A673 (cell line): ENCODE data around the gene OR6C76. TPM values are rescaled to one million over a fixed set of nuclear protein-coding genes. Genes with fewer than 3 reads are reported as not detected.
"Not testable (repeated sequence)": the region's sequence is repeated elsewhere in the genome, so short reads cannot be mapped to it uniquely, and the experiment has no call there.

Experiments used
- BruUV-seq: library from RNA; stranded (reverse); fragments of 400-500 nt; replicated peaks from 2 replicates; lab custom pipeline; 2021; lab: Mats Ljungman, UMichigan
- CTCF ChIA-PET: fragments of 300-600 bp; sonication (Branson Sonifier 250); formaldehyde crosslinking; loops from one replicate; lab custom pipeline; 2022; ENCODE audit warnings: antibody characterized with exemption; lab: Charles Lee
- POLR2A ChIA-PET: fragments of 300-600 bp; sonication (Branson Sonifier 250); formaldehyde crosslinking; loops from one replicate; lab custom pipeline; 2022; ENCODE audit warnings: antibody characterized with exemption; ENCODE audit not compliant: low non-redundant PET; lab: Charles Lee
- DNase-seq: peaks from one replicate; pipeline ENCODE4 v3.0.0-alpha.2; 2015; ENCODE audit warnings: low spot score
- H3K27ac ChIP-seq: fragments of 200-600 bp; sonication (generic); 2 replicates; pipeline ENCODE4 v1.5.1; 2016; ENCODE audit warnings: mixed run types, low read depth, mild to moderate bottlenecking, mixed read lengths, antibody characterized with exemption, low read length; ENCODE audit not compliant: poor library complexity, severe bottlenecking
- H3K27me3 ChIP-seq: fragments of 200-600 bp; sonication (generic); replicated peaks from 2 replicates; pipeline ENCODE4 v1.6.1; 2017; ENCODE audit warnings: mixed run types, low read depth, mild to moderate bottlenecking, mixed read lengths, antibody characterized with exemption, low read length; ENCODE audit not compliant: insufficient read depth, poor library complexity
- H3K36me3 ChIP-seq: fragments of 200-600 bp; sonication (generic); 2 replicates; pipeline ENCODE4 v1.6.1; 2016; ENCODE audit warnings: mixed run types, mild to moderate bottlenecking, mixed read lengths, antibody characterized with exemption, low read length; ENCODE audit not compliant: insufficient read depth, poor library complexity, severe bottlenecking
- H3K4me1 ChIP-seq: fragments of 200-600 bp; sonication (generic); 2 replicates; pipeline ENCODE4 v1.6.1; 2017; ENCODE audit warnings: mixed run types, mild to moderate bottlenecking, mixed read lengths, antibody characterized with exemption, low read length; ENCODE audit not compliant: insufficient read depth, poor library complexity, severe bottlenecking
- H3K4me3 ChIP-seq: fragments of 200-600 bp; sonication (generic); 2 replicates; pipeline ENCODE4 v1.5.1; 2016; ENCODE audit warnings: low read depth, mixed run types, mild to moderate bottlenecking, mixed read lengths, low read length; ENCODE audit not compliant: poor library complexity, severe bottlenecking
- H3K9me3 ChIP-seq: fragments of 200-600 bp; sonication (generic); 2 replicates; pipeline ENCODE4 v1.6.1; 2016; ENCODE audit warnings: mixed run types, low read depth, mild to moderate bottlenecking, mixed read lengths, antibody characterized with exemption, low read length; ENCODE audit not compliant: poor library complexity, severe bottlenecking
- EZH2 ChIP-seq: fragments of 200-600 bp; sonication (generic); IDR thresholded peaks from 2 replicates; pipeline ENCODE4 v1.6.1; 2017; ENCODE audit warnings: borderline replicate concordance, low read depth, mild to moderate bottlenecking, mixed read lengths, antibody characterized with exemption, low read length; ENCODE audit not compliant: poor library complexity, severe bottlenecking
- intact Hi-C: fragments of 100-400 bp; cut with micrococcal nuclease; formaldehyde crosslinking; loops from one replicate; pipeline ENCODE4 v1.10.0; 2022; ENCODE audit not compliant: unreplicated experiment
- total RNA-seq: library from RNA; stranded (reverse); gene quantifications from 2 replicates; pipeline ENCODE4 v1.2.3, GENCODE V29; 2021
- TF ChIP-seq, protein P1 (sequence below): fragments of 300-800, 200-600 bp; sonication (generic); conservative IDR thresholded peaks from 2 replicates; pipeline ENCODE4 v1.5.1; 2017; ENCODE audit warnings: low read depth, mild to moderate bottlenecking, antibody characterized with exemption, low read length, moderate library complexity, mixed read lengths

The OR6C76 gene
- total RNA-seq, 1 experiment from 2014 or later: not detected

DNA sequence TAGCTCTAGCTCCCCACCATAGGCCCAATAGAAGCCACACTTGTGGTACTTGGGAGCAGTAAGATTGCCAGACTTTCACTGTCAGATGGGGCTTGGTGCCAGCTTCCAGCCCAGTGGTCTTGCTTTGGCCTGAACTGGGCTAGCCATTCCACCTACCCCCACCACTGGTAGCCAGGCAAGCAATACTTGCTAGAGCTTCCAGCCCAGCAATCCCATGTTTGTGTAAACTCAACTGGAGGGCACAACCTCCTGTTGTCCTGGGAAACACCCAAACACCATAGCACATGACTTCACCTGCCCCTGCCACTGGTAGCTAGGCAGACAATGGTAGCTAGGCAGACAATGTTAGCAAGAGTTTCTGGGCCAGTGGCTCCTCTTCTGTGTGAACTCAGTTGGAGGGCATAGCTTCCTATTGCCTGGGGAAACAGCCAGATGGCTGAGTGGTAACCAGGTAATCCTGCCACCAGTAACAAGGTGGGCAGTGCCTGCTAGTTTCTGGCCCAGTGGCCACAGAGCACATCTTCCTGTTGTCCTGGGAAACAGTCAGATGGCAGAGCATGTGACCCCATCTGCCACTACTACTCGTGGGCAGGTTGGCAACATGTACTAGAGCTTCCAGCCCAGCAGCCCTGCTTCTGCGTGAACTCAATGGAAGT, 5.6 kb upstream of the OR6C76 start:
- POLR2A ChIA-PET: no interaction called here

DNA sequence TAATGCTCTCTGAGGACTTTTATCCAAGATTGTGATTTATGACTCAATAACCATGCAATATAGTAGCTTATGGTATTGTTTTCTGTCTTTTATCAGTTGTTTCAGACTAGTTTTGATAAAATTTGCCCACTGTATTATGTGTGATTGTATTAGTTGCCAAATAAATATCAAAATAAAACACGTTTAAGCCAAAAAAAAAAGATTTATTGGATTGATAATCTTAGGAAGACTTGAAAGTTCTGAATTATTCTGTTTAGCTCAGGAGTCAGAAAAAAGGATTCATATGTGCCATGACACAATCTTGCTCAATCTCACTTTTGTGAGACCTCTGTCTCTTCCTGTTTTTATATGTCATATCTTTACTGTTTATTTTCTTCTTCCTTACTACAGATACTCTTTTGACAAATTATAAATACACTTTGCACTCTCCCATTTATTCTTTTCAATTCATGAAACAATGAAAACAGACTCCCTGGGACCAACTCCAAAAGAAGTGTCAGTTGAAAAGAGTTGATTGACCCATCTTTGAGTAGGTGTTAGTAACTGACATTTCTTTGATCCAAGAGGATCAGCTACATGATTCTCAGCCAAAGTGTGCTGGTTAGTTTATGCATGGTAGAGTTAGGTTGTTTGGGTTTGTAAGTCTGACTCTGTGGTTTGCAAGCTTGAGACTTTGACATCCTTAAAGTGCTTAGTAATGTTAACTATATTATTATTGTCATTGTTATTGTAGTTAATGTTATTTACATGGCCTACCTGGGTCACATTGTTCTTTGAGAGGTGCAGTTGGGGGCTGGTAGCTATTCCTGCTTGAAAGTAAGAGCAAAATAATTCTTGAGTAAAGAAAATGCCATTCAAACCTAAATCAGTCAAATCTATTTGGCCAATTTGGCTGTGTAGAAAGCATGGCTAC, 2.5 kb downstream of the OR6C76 start:
- POLR2A ChIA-PET: no interaction called here
- no peak overlapping the region for H3K27ac ChIP-seq
- H3K27me3 ChIP-seq: peaks cover 14% of the 10 kb centered on the region
- intact Hi-C loops: no loop called here
- no TSS peak for BruUV-seq
- H3K4me1 ChIP-seq: no peaks in the 10 kb centered on the region
- TF ChIP-seq, protein P1, sequence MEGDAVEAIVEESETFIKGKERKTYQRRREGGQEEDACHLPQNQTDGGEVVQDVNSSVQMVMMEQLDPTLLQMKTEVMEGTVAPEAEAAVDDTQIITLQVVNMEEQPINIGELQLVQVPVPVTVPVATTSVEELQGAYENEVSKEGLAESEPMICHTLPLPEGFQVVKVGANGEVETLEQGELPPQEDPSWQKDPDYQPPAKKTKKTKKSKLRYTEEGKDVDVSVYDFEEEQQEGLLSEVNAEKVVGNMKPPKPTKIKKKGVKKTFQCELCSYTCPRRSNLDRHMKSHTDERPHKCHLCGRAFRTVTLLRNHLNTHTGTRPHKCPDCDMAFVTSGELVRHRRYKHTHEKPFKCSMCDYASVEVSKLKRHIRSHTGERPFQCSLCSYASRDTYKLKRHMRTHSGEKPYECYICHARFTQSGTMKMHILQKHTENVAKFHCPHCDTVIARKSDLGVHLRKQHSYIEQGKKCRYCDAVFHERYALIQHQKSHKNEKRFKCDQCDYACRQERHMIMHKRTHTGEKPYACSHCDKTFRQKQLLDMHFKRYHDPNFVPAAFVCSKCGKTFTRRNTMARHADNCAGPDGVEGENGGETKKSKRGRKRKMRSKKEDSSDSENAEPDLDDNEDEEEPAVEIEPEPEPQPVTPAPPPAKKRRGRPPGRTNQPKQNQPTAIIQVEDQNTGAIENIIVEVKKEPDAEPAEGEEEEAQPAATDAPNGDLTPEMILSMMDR: no peak
- no peak for TF ChIP-seq EZH2
- DNase-seq: no peak
- no peaks in the 10 kb centered on the region for H3K9me3 ChIP-seq
- CTCF ChIA-PET: no interaction called here
- no peaks in the 10 kb centered on the region for H3K36me3 ChIP-seq
- no peak overlapping the region for H3K4me3 ChIP-seq

More for the DNA sequence above, 5.6 kb upstream of the OR6C76 start:
- CTCF ChIA-PET: no interaction called here
- intact Hi-C loops: no loop called here
- TF ChIP-seq EZH2: no peak
- TF ChIP-seq, protein P1: no peak
- H3K4me3 ChIP-seq: no peak overlapping the region
- H3K36me3 ChIP-seq: no peaks in the 10 kb centered on the region
- no peak for DNase-seq
- no peak overlapping the region for H3K27ac ChIP-seq
- H3K4me1 ChIP-seq: no peaks in the 10 kb centered on the region
- H3K9me3 ChIP-seq: no peaks in the 10 kb centered on the region
- no TSS peak for BruUV-seq
- H3K27me3 ChIP-seq: peaks cover 35% of the 10 kb centered on the region

DNA sequence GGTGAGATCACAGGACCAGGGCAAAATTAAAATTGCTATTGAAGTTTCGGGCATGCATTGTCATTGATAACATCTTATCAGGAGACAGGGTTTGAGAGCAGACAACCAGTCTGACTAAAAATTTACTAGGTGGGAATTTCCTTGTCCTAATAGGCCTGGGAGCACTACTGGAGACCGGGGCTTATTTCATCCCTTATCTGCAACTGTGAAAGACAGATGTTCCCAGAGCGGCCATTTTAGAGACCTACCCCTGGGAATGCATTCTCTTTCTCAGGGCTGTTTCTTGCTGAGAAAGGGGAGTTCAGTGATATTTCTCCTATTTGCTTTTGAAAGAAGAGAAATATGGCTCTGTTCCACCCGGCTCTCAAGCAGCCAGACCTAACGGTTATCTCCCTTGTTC, 15.2 kb downstream of the OR6C76 start:
- POLR2A ChIA-PET: interaction anchor here (0.7 kb wide), 1 partner anchor 213 kb away, joined by 7 read pairs; no protein-coding TSS in a partner anchor
- H3K36me3 ChIP-seq, H3K9me3 ChIP-seq, intact Hi-C loops, H3K27ac ChIP-seq, BruUV-seq, H3K4me1 ChIP-seq, CTCF ChIA-PET, H3K4me3 ChIP-seq, DNase-seq: not testable (repeated sequence)
- peaks cover 25% of the 10 kb centered on the region for H3K27me3 ChIP-seq
